Measurements from ENCODE around the gene KIR2DL1. TPM values are rescaled to one million over a fixed set of nuclear protein-coding genes. Genes with fewer than 3 reads are reported as not detected.
"Not testable (repeated sequence)": the region's sequence is repeated elsewhere in the genome, so short reads cannot be mapped to it uniquely, and the experiment has no call there.

The KIR2DL1 gene
- total RNA-seq, 4 donors from 2014 or later = not detected

GRCh38 chr19:54771018-54771960 is 1.7 kb downstream of the KIR2DL1 start:
- H3K27me3 ChIP-seq, ATAC-seq, H3K4me1 ChIP-seq, H3K9me3 ChIP-seq, H3K4me3 ChIP-seq, H3K27ac ChIP-seq, H3K36me3 ChIP-seq: not testable (repeated sequence)
- 76 to 80% methylated on average over 8 to 9 of the region's 15 CpGs for WGBS, 2 donors (ENCODE audit: low coverage in 1 of 2)

- H3K36me3 ChIP-seq, H3K4me1 ChIP-seq, H3K9me3 ChIP-seq, H3K27ac ChIP-seq, H3K4me3 ChIP-seq, H3K27me3 ChIP-seq, ATAC-seq: not testable (repeated sequence)
- 34% methylated on average over 2 of the region's 2 CpGs; no CpG with 5 or more reads in 1 of the 2 donors for WGBS, 2 donors (ENCODE audit: low coverage in 1 of 2)
Measured at GRCh38 chr19:54772666-54773065, 3.1 kb downstream of the KIR2DL1 start.

- not testable (repeated sequence) for ATAC-seq, H3K36me3 ChIP-seq, H3K4me1 ChIP-seq, H3K9me3 ChIP-seq, H3K4me3 ChIP-seq, H3K27me3 ChIP-seq, H3K27ac ChIP-seq
- 73 to 78% methylated on average over 7 to 8 of the region's 12 CpGs for WGBS, 2 donors (ENCODE audit: low coverage in 1 of 2)
Measured at GRCh38 chr19:54775095-54775815, 5.7 kb downstream of the KIR2DL1 start.

- H3K27me3 ChIP-seq, H3K27ac ChIP-seq, ATAC-seq, H3K9me3 ChIP-seq, H3K4me1 ChIP-seq, H3K36me3 ChIP-seq, H3K4me3 ChIP-seq: not testable (repeated sequence)
- 60 to 89% methylated on average over 7 to 8 of the region's 8 CpGs for WGBS, 2 donors (ENCODE audit: low coverage in 1 of 2)
Measured at GRCh38 chr19:54775830-54776229, 6.2 kb downstream of the KIR2DL1 start.

GRCh38 chr19:54777851-54778250 is 8.3 kb downstream of the KIR2DL1 start:
- H3K9me3 ChIP-seq, ATAC-seq, H3K36me3 ChIP-seq, H3K27ac ChIP-seq, H3K27me3 ChIP-seq, H3K4me3 ChIP-seq, H3K4me1 ChIP-seq: not testable (repeated sequence)
- 34 to 68% methylated on average over 2 of the region's 4 CpGs for WGBS, 2 donors (ENCODE audit: low coverage in 1 of 2)

- WGBS, 2 donors (ENCODE audit: low coverage in 1 of 2) = 67 to 70% methylated on average over 4 to 7 of the region's 7 CpGs
- H3K4me3 ChIP-seq, H3K27ac ChIP-seq, H3K9me3 ChIP-seq, ATAC-seq, H3K36me3 ChIP-seq, H3K27me3 ChIP-seq, H3K4me1 ChIP-seq: not testable (repeated sequence)
Measured at GRCh38 chr19:54778896-54779295, 9.3 kb downstream of the KIR2DL1 start.

GRCh38 chr19:54782916-54783315 is 13.3 kb downstream of the KIR2DL1 start:
- not testable (repeated sequence) for H3K36me3 ChIP-seq, ATAC-seq

GRCh38 chr19:54786091-54786723 is 16.6 kb downstream of the KIR2DL1 start:
- WGBS, 2 donors (ENCODE audit: low coverage in 1 of 2) = 80 to 89% methylated on average over 5 to 14 of the region's 24 CpGs

More at GRCh38 chr19:54782916-54783315, 13.3 kb downstream of the KIR2DL1 start:
- H3K27ac ChIP-seq, H3K4me1 ChIP-seq, H3K9me3 ChIP-seq, H3K4me3 ChIP-seq: not testable (repeated sequence)
- H3K27me3 ChIP-seq = peaks cover 13% of the 10 kb centered on the region
- WGBS, 2 donors (ENCODE audit: low coverage in 1 of 2) = 53 to 86% methylated on average over 2 to 3 of the region's 4 CpGs

GRCh38 chr19:54788154-54788553 is 18.6 kb downstream of the KIR2DL1 start:
- not testable (repeated sequence) for H3K4me1 ChIP-seq, ATAC-seq, H3K27ac ChIP-seq, H3K36me3 ChIP-seq, H3K9me3 ChIP-seq, H3K4me3 ChIP-seq
- H3K27me3 ChIP-seq = peaks cover 13% of the 10 kb centered on the region
- 84% methylated on average over 6 of the region's 6 CpGs; no CpG with 5 or more reads in 1 of the 2 donors for WGBS, 2 donors (ENCODE audit: low coverage in 1 of 2)

More at GRCh38 chr19:54786091-54786723, 16.6 kb downstream of the KIR2DL1 start:
- not testable (repeated sequence) for H3K9me3 ChIP-seq, ATAC-seq, H3K27ac ChIP-seq, H3K4me1 ChIP-seq, H3K4me3 ChIP-seq, H3K36me3 ChIP-seq
- peaks cover 13% of the 10 kb centered on the region for H3K27me3 ChIP-seq
